NCI-H446 (cell line): ENCODE measurements around the gene ETF1.

Experiments
- DNase-seq, 2 experiments: peaks; one replicate each; lab custom pipeline; 2025; lab: John Stamatoyannopoulos, UW

Gene ETF1

GRCh38 chr5:138463419-138464007 lies 79.5 kb downstream of the ETF1 start:
- DNase-seq: no peak

GRCh38 chr5:138461343-138462125 lies 81.5 kb downstream of the ETF1 start:
- no peak for DNase-seq

- no peak for DNase-seq
These were observed 82.9 kb downstream of the ETF1 start for GRCh38 chr5:138460032-138460693.

DNA sequence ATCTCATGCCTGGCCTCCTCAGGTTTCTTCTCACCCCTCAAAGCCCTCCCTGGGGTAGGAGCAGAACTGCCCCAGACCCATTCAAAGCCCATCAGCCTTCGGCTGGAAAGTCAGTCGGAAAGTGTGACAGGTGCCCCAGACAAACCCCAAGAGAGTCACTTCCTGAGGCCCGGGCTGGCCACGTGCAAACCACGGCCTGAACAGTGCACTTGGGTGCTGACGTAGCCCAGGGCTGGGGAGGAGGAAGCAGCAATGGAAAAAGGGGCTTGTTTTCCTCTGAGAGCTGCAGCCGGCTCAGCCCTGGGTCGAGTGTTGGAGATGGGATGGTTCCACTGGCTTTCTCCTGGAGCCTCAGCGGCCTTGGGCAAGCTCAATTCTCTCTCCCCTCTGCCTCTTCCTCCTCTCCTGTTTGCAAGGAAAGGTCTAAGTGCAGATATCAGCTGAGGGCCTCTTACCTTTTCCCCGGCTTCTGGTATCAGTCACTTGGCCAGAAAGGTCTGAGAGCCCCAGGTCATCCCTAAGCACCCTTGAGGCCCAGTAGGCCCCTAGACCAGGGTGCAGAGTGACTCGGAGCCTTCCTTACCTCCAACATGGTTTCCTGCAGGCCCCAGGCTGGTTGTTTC lies 83.6 kb downstream of the ETF1 start:
- no peak for DNase-seq

GRCh38 chr5:138458856-138459255 lies 84.2 kb downstream of the ETF1 start:
- DNase-seq: no peak

GRCh38 chr5:138458384-138458783 lies 84.7 kb downstream of the ETF1 start:
- no peak for DNase-seq

DNA sequence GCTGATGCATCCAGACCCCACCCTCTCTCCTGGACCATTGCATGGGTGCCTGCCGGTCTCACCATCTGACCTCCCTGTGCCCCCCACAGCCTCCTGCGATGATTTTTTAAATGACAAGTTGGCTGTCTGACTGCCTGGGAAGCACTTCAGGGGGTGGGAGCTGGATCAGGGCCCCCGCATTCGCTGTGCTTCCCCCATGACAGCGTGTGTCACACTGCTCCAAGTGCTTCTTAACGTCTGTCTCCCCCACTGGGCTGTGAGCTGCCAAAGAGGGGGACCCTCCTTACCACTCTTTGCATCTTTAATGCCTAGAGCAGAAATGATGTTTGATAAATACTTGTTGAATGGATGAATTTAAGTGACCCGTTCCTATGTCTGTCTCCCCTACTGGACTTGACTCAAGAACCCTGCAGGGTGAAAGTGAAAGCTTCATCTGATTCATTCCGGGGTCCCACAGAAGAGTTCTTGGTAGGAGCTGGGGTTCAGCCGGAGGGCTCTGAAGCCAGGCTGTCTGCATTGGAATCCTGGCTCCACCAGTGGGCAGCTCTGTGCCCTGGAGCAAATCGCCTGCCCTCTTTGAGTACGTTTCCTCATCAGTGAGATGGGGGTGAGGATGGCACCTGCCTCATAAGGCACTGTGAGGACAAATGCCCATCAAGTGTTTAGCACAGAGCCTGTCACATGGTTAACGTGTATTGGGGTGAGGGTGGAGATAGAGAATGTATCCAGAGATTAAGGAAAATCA lies 85.3 kb downstream of the ETF1 start:
- no peak for DNase-seq
